Stimulated activated CD4-positive, alpha-beta T cell treated with anti-CD3 and anti-CD28 coated beads, TNF-alpha, amount 100 ng/mL, for 1 hour (primary cell): ENCODE results near the gene IRAK4.

Experiments used
- DNase-seq, 3 donors: peaks; one replicate each; pipeline ENCODE4 v3.0.0-alpha.2; 2020; ENCODE audit warnings: low read depth in 3 of 3, low spot score in 1 of 3

Gene IRAK4

GRCh38 chr12:43835656-43836474, 77.1 kb downstream of the IRAK4 start, which contains the start of gene TMEM117:
Gene TMEM117 (plus strand): TSS chr12:43836081.
- peak in 2 of 3 donors; percentile 18 to 35 for DNase-seq

GRCh38 chr12:43836475-43836989, 77.8 kb downstream of the IRAK4 start:
- no peak for DNase-seq
